ENCODE results near the gene MRC2. TPM values are rescaled to one million over a fixed set of nuclear protein-coding genes. Genes with fewer than 3 reads are reported as not detected.

Gene MRC2
- total and polyA plus RNA-seq, 2 experiments from 2014 or later, result 222 to 756 TPM

DNA sequence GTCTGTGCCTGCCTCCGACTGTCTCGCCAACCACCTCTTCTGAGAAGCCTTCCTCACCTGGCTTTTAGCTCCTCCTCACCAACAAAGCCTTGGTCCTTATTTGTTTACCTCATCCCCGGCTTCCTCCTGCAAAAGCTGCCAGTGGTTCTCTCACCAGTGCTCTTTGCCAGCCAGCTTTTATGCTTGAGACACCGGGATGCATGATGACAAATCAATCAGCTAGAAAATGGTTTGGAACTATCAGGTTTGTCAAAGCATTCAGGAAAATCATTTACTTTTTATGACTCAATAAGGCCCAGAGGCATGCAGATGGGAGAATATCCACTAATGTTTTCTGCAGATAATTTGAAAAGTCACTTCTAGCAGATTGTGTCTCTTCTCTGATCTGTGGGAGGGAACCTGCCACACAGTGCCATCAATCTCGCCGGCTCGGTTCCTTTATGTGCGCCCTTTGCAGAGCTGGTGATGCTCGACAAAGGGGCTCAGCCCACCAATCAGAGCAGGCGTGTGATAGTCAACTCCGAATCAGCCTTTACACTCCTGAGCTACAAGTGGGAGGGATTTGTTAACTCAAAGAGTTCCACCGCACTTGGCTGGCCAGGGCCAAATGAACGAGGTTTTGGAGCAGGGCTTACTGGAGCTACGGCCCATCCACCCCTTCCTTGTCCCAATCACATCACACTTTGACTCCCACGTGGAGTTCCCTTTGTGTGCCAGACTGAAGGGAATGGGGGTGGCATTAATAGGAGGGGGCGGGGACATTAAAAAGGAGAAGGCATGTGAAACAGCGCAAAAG lies 85.8 kb downstream of the MRC2 start:
- in situ Hi-C loops (cut with MboI), result no loop called here
- Histone ChIP-seq H3K4me1 (ENCODE audit: insufficient read depth) (peaks cover 21% of the 10 kb centered on the region), H3K4me3 (no peak overlapping the region), H3K4me2 (ENCODE audit: unreplicated experiment) (no peak overlapping the region), H3K9ac (no peak overlapping the region), H3F3A (ENCODE audit: insufficient read depth) (peaks cover 18% of the 10 kb centered on the region), H3K79me2 (ENCODE audit: insufficient read depth) (no peaks in the 10 kb centered on the region), H3K27ac (no peak overlapping the region), H4K20me1 (ENCODE audit: insufficient read depth) (no peaks in the 10 kb centered on the region), H2AFZ (no peak overlapping the region), H3K9me3 (ENCODE audit: low read depth) (no peaks in the 10 kb centered on the region), H3K27me3 (replicated peaks; ENCODE audit: insufficient read depth) (no peaks in the 10 kb centered on the region), H3K36me3 (ENCODE audit: low read depth) (no peaks in the 10 kb centered on the region), H3K9me2 (ENCODE audit: insufficient read depth) (no peaks in the 10 kb centered on the region)
- WGBS, 2 experiments (ENCODE audit: low coverage in 1 of 2, low lambda C conversion rate in 2 of 2, missing lambda C conversion rate in 2 of 2), result 87 to 88% methylated on average over 17 of the region's 17 CpGs
- TF ChIP-seq EZH2phosphoT487 (IDR thresholded peaks at IDR 0.05; ENCODE audit: insufficient read depth, low read depth) (no peak), EZH2 (IDR thresholded peaks at IDR 0.05; ENCODE audit: insufficient read depth, poor library complexity, severe bottlenecking) (no peak)
- DNase-seq, result no peak

DNA sequence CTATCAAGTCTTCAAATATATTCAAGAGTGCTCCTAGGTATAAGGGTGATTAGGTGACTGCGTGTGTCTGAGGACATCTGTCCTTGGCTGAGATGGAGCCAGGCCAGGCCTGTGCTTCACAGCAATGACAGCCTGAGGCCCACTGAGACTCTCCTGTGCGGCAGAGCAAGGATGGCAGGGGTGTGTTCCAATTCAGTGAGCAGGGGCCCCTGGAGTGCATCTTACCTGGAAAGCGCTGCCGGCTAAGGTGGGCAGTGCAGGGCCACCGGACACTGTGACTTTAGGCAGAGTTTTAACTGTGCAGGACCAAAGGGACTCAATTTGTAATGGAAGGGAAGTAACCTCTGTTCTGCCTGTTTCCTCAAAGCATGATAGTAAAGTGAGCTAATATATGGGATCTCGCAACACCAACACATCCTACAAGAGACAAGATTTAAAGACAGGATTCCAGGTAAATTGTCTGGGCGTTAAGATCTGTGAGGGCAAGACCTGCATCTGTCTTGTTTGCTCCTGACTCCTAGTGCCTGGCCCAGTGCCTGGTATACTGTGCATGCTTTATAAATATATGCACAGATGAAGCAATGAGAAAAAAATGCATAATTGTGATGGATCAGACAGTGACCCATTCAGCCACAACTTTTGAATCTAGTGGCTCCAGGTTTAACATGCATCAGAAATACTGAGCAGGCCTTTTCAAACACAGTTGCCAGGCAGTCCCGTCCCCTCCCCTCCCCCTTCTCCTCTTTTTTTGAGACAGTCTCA lies 86.7 kb downstream of the MRC2 start:
- Histone ChIP-seq H3F3A (ENCODE audit: insufficient read depth) (peaks cover 24% of the 10 kb centered on the region), H3K36me3 (ENCODE audit: low read depth) (no peaks in the 10 kb centered on the region), H3K27me3 (replicated peaks; ENCODE audit: insufficient read depth) (no peaks in the 10 kb centered on the region), H3K4me2 (ENCODE audit: unreplicated experiment) (peak overlapping the region; percentile 15), H3K4me1 (ENCODE audit: insufficient read depth) (peaks cover 29% of the 10 kb centered on the region), H3K9me3 (ENCODE audit: low read depth) (no peaks in the 10 kb centered on the region), H3K4me3 (no peak overlapping the region), H3K9me2 (ENCODE audit: insufficient read depth) (no peaks in the 10 kb centered on the region), H2AFZ (no peak overlapping the region), H4K20me1 (ENCODE audit: insufficient read depth) (no peaks in the 10 kb centered on the region), H3K79me2 (ENCODE audit: insufficient read depth) (no peaks in the 10 kb centered on the region), H3K27ac (peak overlapping the region; percentile 75), H3K9ac (0 out of 2 replicates have a peak overlapping the region, but pooled peaks have one; percentile 11)
- in situ Hi-C loops (cut with MboI), result no loop called here
- WGBS, 2 experiments (ENCODE audit: low coverage in 1 of 2, low lambda C conversion rate in 2 of 2, missing lambda C conversion rate in 2 of 2), result 86% methylated on average over 8 of the region's 8 CpGs
- TF ChIP-seq EZH2 (IDR thresholded peaks at IDR 0.05; ENCODE audit: insufficient read depth, poor library complexity, severe bottlenecking) (no peak), EZH2phosphoT487 (IDR thresholded peaks at IDR 0.05; ENCODE audit: insufficient read depth, low read depth) (no peak)
- DNase-seq, result peak; percentile 78

DNA sequence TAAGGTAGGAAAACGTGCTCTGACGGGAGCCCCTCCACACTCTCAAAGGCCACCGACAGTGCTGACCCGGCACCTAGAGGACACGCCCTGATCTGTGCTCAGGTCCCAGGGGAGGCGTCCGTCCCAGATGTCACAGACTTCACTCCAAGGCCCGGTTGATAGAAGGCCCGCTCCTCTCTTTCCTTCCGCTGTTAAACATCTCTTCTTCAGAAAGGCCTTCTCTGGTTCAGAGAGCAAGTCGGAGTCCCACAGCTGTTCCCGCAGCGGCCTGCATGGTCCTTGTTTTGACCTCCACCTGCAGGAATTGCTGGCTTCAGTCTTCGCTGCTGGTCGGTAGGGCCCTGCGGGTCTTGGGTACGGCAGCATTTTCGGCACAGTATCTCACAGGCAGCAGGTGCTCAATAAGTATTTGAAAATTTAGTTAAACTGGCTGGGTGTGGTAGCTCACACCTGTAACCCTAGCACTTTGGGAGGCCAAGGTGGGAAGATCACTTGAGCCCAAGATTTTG lies 88.5 kb downstream of the MRC2 start:
- 97% methylated on average over 18 of the region's 18 CpGs for WGBS, 2 experiments (ENCODE audit: low coverage in 1 of 2, low lambda C conversion rate in 2 of 2, missing lambda C conversion rate in 2 of 2)
- Histone ChIP-seq H3K9ac (no peak overlapping the region), H3K9me2 (ENCODE audit: insufficient read depth) (no peaks in the 10 kb centered on the region), H3K4me1 (ENCODE audit: insufficient read depth) (peaks cover 29% of the 10 kb centered on the region), H3K4me3 (no peak overlapping the region), H3K79me2 (ENCODE audit: insufficient read depth) (no peaks in the 10 kb centered on the region), H3F3A (ENCODE audit: insufficient read depth) (peaks cover 28% of the 10 kb centered on the region), H2AFZ (no peak overlapping the region), H3K4me2 (ENCODE audit: unreplicated experiment) (no peak overlapping the region), H3K36me3 (ENCODE audit: low read depth) (no peaks in the 10 kb centered on the region), H4K20me1 (ENCODE audit: insufficient read depth) (no peaks in the 10 kb centered on the region), H3K27me3 (replicated peaks; ENCODE audit: insufficient read depth) (no peaks in the 10 kb centered on the region), H3K27ac (no peak overlapping the region), H3K9me3 (ENCODE audit: low read depth) (no peaks in the 10 kb centered on the region)
- in situ Hi-C loops (cut with MboI), result no loop called here
- DNase-seq, result no peak
- no peak for TF ChIP-seq EZH2 (IDR thresholded peaks at IDR 0.05; ENCODE audit: insufficient read depth, poor library complexity, severe bottlenecking)
- TF ChIP-seq EZH2phosphoT487 (IDR thresholded peaks at IDR 0.05; ENCODE audit: insufficient read depth, low read depth), result no peak

DNA sequence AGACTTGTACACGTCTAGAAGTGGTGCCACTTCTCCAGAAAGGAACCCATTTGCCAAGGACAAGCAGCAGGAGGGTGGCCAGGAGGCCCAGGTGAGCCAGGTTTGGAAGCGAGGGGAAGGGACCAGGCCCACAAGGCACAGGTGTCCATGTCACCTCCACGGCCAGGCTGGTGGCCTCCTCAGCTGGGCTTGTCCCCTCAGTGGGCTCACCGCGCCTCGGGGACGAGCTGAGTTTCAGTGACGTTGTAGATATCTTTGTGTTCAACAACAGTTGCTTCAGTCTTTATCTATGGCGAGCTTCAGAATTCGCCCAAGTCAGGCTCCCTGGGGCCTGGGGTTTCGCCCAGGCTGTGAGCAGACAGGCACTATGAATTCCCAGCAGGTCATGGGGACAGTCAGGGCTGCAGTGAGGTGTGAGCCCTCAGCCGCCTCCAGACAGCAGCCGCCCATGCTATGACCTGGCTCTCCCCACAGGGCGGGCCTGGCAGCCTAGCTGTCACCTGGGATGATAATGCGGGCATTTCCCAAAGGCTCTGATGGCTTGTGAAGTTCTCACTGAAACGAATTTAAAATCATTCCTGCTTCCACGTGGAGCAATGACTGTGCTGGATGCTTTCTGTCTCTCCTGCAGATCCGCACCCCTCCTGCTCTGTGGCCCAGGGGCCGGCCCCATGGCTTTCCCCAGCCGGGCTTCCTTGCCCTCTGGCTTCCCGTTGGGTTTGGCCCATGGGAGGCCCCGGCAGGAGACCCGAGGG lies 89.5 kb downstream of the MRC2 start:
- in situ Hi-C loops (cut with MboI), result no loop called here
- WGBS, 2 experiments (ENCODE audit: low coverage in 1 of 2, low lambda C conversion rate in 2 of 2, missing lambda C conversion rate in 2 of 2), result 86% methylated on average over 23 of the region's 23 CpGs
- Histone ChIP-seq H3F3A (ENCODE audit: insufficient read depth) (peaks cover 28% of the 10 kb centered on the region), H3K4me2 (ENCODE audit: unreplicated experiment) (no peak overlapping the region), H2AFZ (no peak overlapping the region), H3K27me3 (replicated peaks; ENCODE audit: insufficient read depth) (no peaks in the 10 kb centered on the region), H3K27ac (no peak overlapping the region), H3K4me3 (no peak overlapping the region), H3K79me2 (ENCODE audit: insufficient read depth) (no peaks in the 10 kb centered on the region), H3K9ac (no peak overlapping the region), H3K36me3 (ENCODE audit: low read depth) (no peaks in the 10 kb centered on the region), H3K9me3 (ENCODE audit: low read depth) (no peaks in the 10 kb centered on the region), H3K4me1 (ENCODE audit: insufficient read depth) (peaks cover 29% of the 10 kb centered on the region), H4K20me1 (ENCODE audit: insufficient read depth) (no peaks in the 10 kb centered on the region), H3K9me2 (ENCODE audit: insufficient read depth) (no peaks in the 10 kb centered on the region)
- no peak for DNase-seq
- no peak for TF ChIP-seq EZH2 (IDR thresholded peaks at IDR 0.05; ENCODE audit: insufficient read depth, poor library complexity, severe bottlenecking)
- no peak for TF ChIP-seq EZH2phosphoT487 (IDR thresholded peaks at IDR 0.05; ENCODE audit: insufficient read depth, low read depth)

Data from GM23248 (cell line).